B cell (primary cell): ENCODE results near the gene CD300LD. TPM values are rescaled to one million over a fixed set of nuclear protein-coding genes. Genes with fewer than 3 reads are reported as not detected.

Experiments used
- ATAC-seq: fragments of 200-7000 bp; cut with Tn5 transposase; one replicate; pipeline ENCODE4 v1.10.0; 2021; ENCODE audit warnings: low read depth, mild to moderate bottlenecking, moderate number of reproducible peaks, moderate library complexity
- CTCF ChIA-PET: fragments of 350-600 bp; sonication (Branson Sonifier 250); formaldehyde crosslinking; loops from one replicate; lab custom pipeline; 2021; ENCODE audit warnings: antibody characterized with exemption, inconsistent platforms; lab: Charles Lee
- POLR2A ChIA-PET: fragments of 350-600 bp; sonication (Branson Sonifier 250); formaldehyde crosslinking; loops from one replicate; lab custom pipeline; 2021; ENCODE audit warnings: antibody characterized with exemption; lab: Charles Lee
- DNase-seq: peaks from one replicate; pipeline ENCODE4 v3.0.0; 2013
- H2AFZ ChIP-seq: 2 replicates; pipeline ENCODE4 v1.6.1; 2012; ENCODE audit warnings: mild to moderate bottlenecking, low read depth, low read length; ENCODE audit not compliant: insufficient read depth, poor library complexity, severe bottlenecking
- H3K27ac ChIP-seq, 2 donors: 1 replicate in 1 of 2; 2 replicates in 1 of 2; pipeline ENCODE4 v1.5.1; 2012 to 2013; ENCODE audit warnings: low read length in 2 of 2, mild to moderate bottlenecking in 2 of 2, moderate library complexity in 1 of 2
- H3K27me3 ChIP-seq, 4 experiments: fragments of 200-600 bp in 1 of 4; sonication (generic) in 1 of 4; replicated peaks in 1 of 4; 1 replicate in 2 of 4; 2 replicates in 2 of 4; pipeline versions ENCODE4 v1.6.1 to v1.7.0; 2013 to 2016; ENCODE audit warnings: low read length in 3 of 4, mild to moderate bottlenecking in 2 of 4, mixed read lengths in 1 of 4, moderate library complexity in 1 of 4; ENCODE audit not compliant: insufficient read depth in 4 of 4, control insufficient read depth in 3 of 4; ENCODE audit errors: control extremely low read depth in 1 of 4
- H3K36me3 ChIP-seq, 2 experiments: replicated peaks in 1 of 2; 1 replicate in 1 of 2; 2 replicates in 1 of 2; pipeline versions ENCODE4 v1.6.1 to v1.7.1; 2013; ENCODE audit warnings: low read length in 1 of 2; ENCODE audit not compliant: insufficient read depth in 2 of 2, control insufficient read depth in 1 of 2; ENCODE audit errors: control extremely low read depth in 1 of 2, extremely low read depth in 1 of 2
- H3K4me1 ChIP-seq, 2 donors: fragments of 200-600 bp in 1 of 2; sonication (generic) in 1 of 2; 1 replicate in 1 of 2; 2 replicates in 1 of 2; pipeline versions ENCODE4 v1.5.1 to v1.6.1; 2013 to 2017; ENCODE audit warnings: low read length in 2 of 2; ENCODE audit not compliant: control insufficient read depth in 2 of 2, insufficient read depth in 2 of 2
- H3K4me2 ChIP-seq: replicated peaks from 2 replicates; pipeline ENCODE3; 2012; ENCODE audit warnings: mild to moderate bottlenecking, low read depth, low read length; ENCODE audit not compliant: poor library complexity, severe bottlenecking
- H3K4me3 ChIP-seq, 5 experiments: fragments of 200-600 bp in 1 of 5; sonication (generic) in 1 of 5; 1 replicate in 3 of 5; 2 replicates in 2 of 5; pipeline versions ENCODE4 v1.5.1 to v1.7.0; 2011 to 2016; ENCODE audit warnings: low read length in 4 of 5, mild to moderate bottlenecking in 4 of 5, low read depth in 2 of 5, control low read depth in 1 of 5, moderate library complexity in 1 of 5; ENCODE audit not compliant: insufficient read depth in 1 of 5; ENCODE audit errors: control extremely low read depth in 1 of 5, extremely low read depth in 1 of 5
- H3K79me2 ChIP-seq: fragments of 200-600 bp; sonication (generic); one replicate; pipeline ENCODE4 v1.6.0; 2016; ENCODE audit warnings: low read length; ENCODE audit not compliant: control insufficient read depth, insufficient read depth
- H3K9ac ChIP-seq: fragments of 200-600 bp; sonication (generic); 2 replicates; pipeline ENCODE4 v1.6.1; 2017; ENCODE audit warnings: mild to moderate bottlenecking, low read length, moderate library complexity
- H3K9me3 ChIP-seq, 3 donors: one replicate each; pipeline versions ENCODE4 v1.6.1 to v1.7.1; 2013; ENCODE audit warnings: low read length in 2 of 3; ENCODE audit not compliant: control insufficient read depth in 2 of 3, insufficient read depth in 1 of 3; ENCODE audit errors: control extremely low read depth in 1 of 3
- H4K20me1 ChIP-seq: 2 replicates; pipeline ENCODE4 v1.6.0; 2012; ENCODE audit warnings: mild to moderate bottlenecking, low read length; ENCODE audit not compliant: insufficient read depth, control insufficient read depth, poor library complexity, severe bottlenecking
- H3K27ac Mint-ChIP-seq: one replicate; pipeline ENCODE4 v1.8.0; 2021; ENCODE audit warnings: mixed read lengths
- H3K27me3 Mint-ChIP-seq: one replicate; pipeline ENCODE4 v1.8.0; 2021; ENCODE audit warnings: mixed read lengths
- H3K4me1 Mint-ChIP-seq: one replicate; pipeline ENCODE4 v1.8.0; 2021; ENCODE audit warnings: mixed read lengths
- H3K4me3 Mint-ChIP-seq: one replicate; pipeline ENCODE4 v1.8.0; 2021; ENCODE audit warnings: mixed read lengths
- H3K9me3 Mint-ChIP-seq: one replicate; pipeline ENCODE4 v1.8.0; 2022; ENCODE audit warnings: mixed read lengths; ENCODE audit not compliant: insufficient read depth
- EZH2 ChIP-seq: IDR thresholded peaks from 2 replicates; pipeline ENCODE4 v1.6.1; 2012; ENCODE audit warnings: borderline replicate concordance, low read depth, mild to moderate bottlenecking, moderate library complexity, low read length; ENCODE audit not compliant: insufficient read depth, poor library complexity, severe bottlenecking
- WGBS: methylation state at CpG from one replicate; pipeline ENCODE4 v1.1.5; 2013; ENCODE audit warnings: missing lambda C conversion rate; ENCODE audit not compliant: insufficient coverage; 5-methylcytosine and 5-hydroxymethylcytosine counted together
- intact Hi-C: fragments of 100-400 bp; cut with micrococcal nuclease; formaldehyde crosslinking; loops from one replicate; pipeline ENCODE4 v1.10.0; 2022
- polyA plus RNA-seq: library from polyadenylated mRNA; depleted of rRNA; stranded (reverse); fragments of >200 nt; gene quantifications from 2 replicates; pipeline ENCODE4 v1.2.3, GENCODE V29; 2012
- total RNA-seq, 2 donors: library from RNA; stranded (reverse); fragments of 120-200 nt in 1 of 2; gene quantifications; 1 replicate in 1 of 2; 2 replicates in 1 of 2; pipeline versions ENCODE4 v1.2.3 to v1.2.4, GENCODE V29; 2013 to 2022
- TF ChIP-seq, protein P1 (sequence below): fragments of 200-600 bp; IDR thresholded peaks from one replicate; pipeline ENCODE4 v1.8.0; 2022; ENCODE audit warnings: antibody characterized with exemption, mild to moderate bottlenecking

CD300LD gene
- total and polyA plus RNA-seq, 2 donors (not counting 1 experiment from before 2014, with no cell fraction given) = not detected

DNA sequence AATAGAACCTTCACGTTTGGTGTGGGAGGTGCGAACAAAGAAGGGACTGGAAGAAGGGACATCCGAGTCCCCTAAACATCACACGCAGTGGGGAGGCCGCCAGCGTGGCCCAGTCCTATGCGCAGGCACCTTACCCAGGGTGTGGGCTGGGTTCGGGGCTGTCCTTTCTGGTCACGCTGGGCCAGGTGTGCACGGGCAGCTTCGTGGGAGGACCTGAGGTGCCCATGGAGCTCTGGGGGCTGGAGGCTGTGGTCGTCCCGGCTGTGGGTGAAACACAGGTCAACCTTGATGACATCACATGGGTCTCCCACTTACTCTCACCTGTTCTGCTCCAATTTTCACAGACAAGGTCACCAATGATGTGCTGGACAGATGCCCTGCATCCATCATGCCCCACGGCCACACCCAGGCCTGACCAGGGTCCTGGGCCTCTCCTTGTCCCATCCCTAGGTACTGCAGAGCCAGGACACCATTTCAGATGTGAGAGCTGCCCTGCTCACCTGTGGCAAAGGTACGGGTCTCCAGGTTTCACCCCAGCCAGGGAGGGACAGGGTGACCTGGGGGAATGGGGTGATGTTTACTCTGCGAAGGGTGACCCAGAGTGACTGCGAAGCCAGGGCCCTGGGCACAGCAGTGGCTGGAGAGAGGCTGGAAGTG, 49.2 kb downstream of the CD300LD start:
- intact Hi-C loops = no loop called here
- H4K20me1 ChIP-seq = no peaks in the 10 kb centered on the region
- peaks cover 4 to 19% of the 10 kb centered on the region in 2 donors for H3K4me1 ChIP-seq
- H3K27me3 ChIP-seq = no peaks in the 10 kb centered on the region
- DNase-seq (no peak), ATAC-seq (no peak)
- Mint-ChIP-seq H3K9me3 (no peaks in the 10 kb centered on the region), H3K27ac (no peak overlapping the region), H3K4me3 (no peak overlapping the region), H3K27me3 (peaks cover 11% of the 10 kb centered on the region), H3K4me1 (peaks cover 3% of the 10 kb centered on the region)
- H3K27ac ChIP-seq = no peak overlapping the region
- no peak overlapping the region for H3K4me3 ChIP-seq
- H3K9me3 ChIP-seq = no peaks in the 10 kb centered on the region
- no peak overlapping the region for H3K9ac ChIP-seq
- no peak overlapping the region for H3K4me2 ChIP-seq
- ChIA-PET CTCF (no interaction called here), POLR2A (no interaction called here)
- H3K79me2 ChIP-seq = no peaks in the 10 kb centered on the region
- 89% methylated on average over 17 of the region's 17 CpGs for WGBS
- no peaks in the 10 kb centered on the region for H3K36me3 ChIP-seq
- H2AFZ ChIP-seq = no peak overlapping the region
- TF ChIP-seq, protein P1, sequence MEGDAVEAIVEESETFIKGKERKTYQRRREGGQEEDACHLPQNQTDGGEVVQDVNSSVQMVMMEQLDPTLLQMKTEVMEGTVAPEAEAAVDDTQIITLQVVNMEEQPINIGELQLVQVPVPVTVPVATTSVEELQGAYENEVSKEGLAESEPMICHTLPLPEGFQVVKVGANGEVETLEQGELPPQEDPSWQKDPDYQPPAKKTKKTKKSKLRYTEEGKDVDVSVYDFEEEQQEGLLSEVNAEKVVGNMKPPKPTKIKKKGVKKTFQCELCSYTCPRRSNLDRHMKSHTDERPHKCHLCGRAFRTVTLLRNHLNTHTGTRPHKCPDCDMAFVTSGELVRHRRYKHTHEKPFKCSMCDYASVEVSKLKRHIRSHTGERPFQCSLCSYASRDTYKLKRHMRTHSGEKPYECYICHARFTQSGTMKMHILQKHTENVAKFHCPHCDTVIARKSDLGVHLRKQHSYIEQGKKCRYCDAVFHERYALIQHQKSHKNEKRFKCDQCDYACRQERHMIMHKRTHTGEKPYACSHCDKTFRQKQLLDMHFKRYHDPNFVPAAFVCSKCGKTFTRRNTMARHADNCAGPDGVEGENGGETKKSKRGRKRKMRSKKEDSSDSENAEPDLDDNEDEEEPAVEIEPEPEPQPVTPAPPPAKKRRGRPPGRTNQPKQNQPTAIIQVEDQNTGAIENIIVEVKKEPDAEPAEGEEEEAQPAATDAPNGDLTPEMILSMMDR = no peak
- TF ChIP-seq EZH2 = no peak

DNA sequence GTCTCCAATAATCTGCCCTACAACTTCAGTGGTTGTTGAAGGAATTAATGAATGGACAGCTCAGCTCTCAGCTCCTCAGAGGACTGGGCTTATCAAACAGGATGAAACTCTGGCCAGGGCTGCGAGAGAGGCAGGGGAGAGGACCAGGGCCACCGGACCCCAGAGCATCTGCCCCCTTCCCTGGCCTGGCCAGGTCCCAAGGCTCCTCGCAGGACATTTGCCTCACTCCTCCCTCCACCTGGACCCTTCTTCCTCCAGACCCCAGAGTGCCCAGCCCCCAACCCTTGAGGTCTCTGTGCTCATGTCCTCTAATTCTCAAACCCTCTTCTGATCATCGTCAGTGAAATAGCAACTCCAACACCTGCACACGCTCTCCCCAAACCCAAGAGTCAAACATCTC, 49.9 kb downstream of the CD300LD start:
- Mint-ChIP-seq H3K27me3 (peaks cover 12% of the 10 kb centered on the region), H3K4me3 (no peak overlapping the region), H3K27ac (no peak overlapping the region), H3K4me1 (peaks cover 3% of the 10 kb centered on the region), H3K9me3 (no peaks in the 10 kb centered on the region)
- H4K20me1 ChIP-seq = no peaks in the 10 kb centered on the region
- H2AFZ ChIP-seq = no peak overlapping the region
- no peak overlapping the region for H3K4me2 ChIP-seq
- H3K4me1 ChIP-seq = peaks cover 4 to 19% of the 10 kb centered on the region in 2 donors
- no peak overlapping the region for H3K9ac ChIP-seq
- TF ChIP-seq, protein P1 = no peak
- no peak for TF ChIP-seq EZH2
- 89% methylated on average over 5 of the region's 5 CpGs for WGBS
- H3K4me3 ChIP-seq = no peak overlapping the region
- ATAC-seq (no peak), DNase-seq (no peak)
- no peaks in the 10 kb centered on the region for H3K36me3 ChIP-seq
- no peaks in the 10 kb centered on the region for H3K79me2 ChIP-seq
- no peaks in the 10 kb centered on the region for H3K27me3 ChIP-seq
- ChIA-PET CTCF (no interaction called here), POLR2A (no interaction called here)
- H3K9me3 ChIP-seq = no peaks in the 10 kb centered on the region
- intact Hi-C loops = no loop called here
- H3K27ac ChIP-seq = no peak overlapping the region
